H1 (cell line): ENCODE data around the gene PARP1. TPM values are rescaled to one million over a fixed set of nuclear protein-coding genes. Genes with fewer than 3 reads are reported as not detected.

ENCODE experiments used
- CTCF ChIA-PET: fragments of 300-600 bp; sonication (Branson Sonifier 250); formaldehyde crosslinking; loops from one replicate; lab custom pipeline; 2021; ENCODE audit not compliant: partially characterized antibody; lab: Charles Lee
- POLR2A ChIA-PET: fragments of 300-600 bp; sonication (Branson Sonifier 250); formaldehyde crosslinking; loops from one replicate; lab custom pipeline; 2021; ENCODE audit warnings: inconsistent platforms; ENCODE audit not compliant: partially characterized antibody; lab: Charles Lee
- DNase-seq, 2 experiments: peaks; one replicate each; pipeline versions ENCODE4 v3.0.0 to v3.0.0-alpha.2; 2010 to 2022; ENCODE audit warnings: low spot score in 2 of 2, low read depth in 1 of 2, mixed read lengths in 1 of 2
- FAIRE-seq: peaks from 2 replicates; lab custom pipeline; 2011; peaks lifted over from hg19 to GRCh38; lab: Jason Lieb, UNC
- H2AFZ ChIP-seq: 2 replicates; pipeline ENCODE4 v1.8.1; 2012; ENCODE audit warnings: low read length, inconsistent platforms
- H2AK5ac ChIP-seq: 2 replicates; pipeline ENCODE4 v1.6.1; 2013; ENCODE audit warnings: low read depth, low read length
- H2BK120ac ChIP-seq: replicated peaks from 2 replicates; pipeline ENCODE3; 2013; ENCODE audit warnings: low read depth, low read length, inconsistent platforms
- H2BK12ac ChIP-seq: 2 replicates; pipeline ENCODE4 v1.6.1; 2013; ENCODE audit warnings: low read depth, low read length
- H2BK15ac ChIP-seq: 2 replicates; pipeline ENCODE4 v1.6.1; 2013; ENCODE audit warnings: low read length
- H2BK20ac ChIP-seq: 2 replicates; pipeline ENCODE4 v1.6.1; 2013; ENCODE audit warnings: low read length
- H2BK5ac ChIP-seq: 2 replicates; pipeline ENCODE4 v1.6.1; 2013; ENCODE audit warnings: low read depth, low read length
- H3K14ac ChIP-seq: 2 replicates; pipeline ENCODE4 v1.6.1; 2013; ENCODE audit warnings: inconsistent platforms; ENCODE audit not compliant: insufficient read length
- H3K18ac ChIP-seq: 2 replicates; pipeline ENCODE4 v1.6.1; 2013; ENCODE audit warnings: low read length; ENCODE audit errors: extremely low read depth
- H3K23ac ChIP-seq: 2 replicates; pipeline ENCODE4 v1.6.1; 2013; ENCODE audit warnings: inconsistent platforms; ENCODE audit not compliant: insufficient read length
- H3K23me2 ChIP-seq: 2 replicates; pipeline ENCODE4 v1.6.1; 2013; ENCODE audit warnings: low read depth, low read length
- H3K27ac ChIP-seq: 2 replicates; pipeline ENCODE4 v1.6.1; 2011; ENCODE audit warnings: low read depth, low read length, inconsistent platforms
- H3K27me3 ChIP-seq, 4 experiments: replicated peaks in 1 of 4; 1 replicate in 1 of 4; 2 replicates in 3 of 4; pipeline versions ENCODE4 v1.6.1 to v1.8.1; 2011 to 2013; ENCODE audit warnings: low read length in 3 of 4, mild to moderate bottlenecking in 3 of 4, inconsistent platforms in 2 of 4, mixed read lengths in 2 of 4, moderate library complexity in 1 of 4; ENCODE audit not compliant: control insufficient read depth in 3 of 4, insufficient read depth in 3 of 4; ENCODE audit errors: extremely low read depth in 1 of 4
- H3K36me3 ChIP-seq, 4 experiments: 2 replicates each; pipeline versions ENCODE4 v1.6.1 to v1.8.1; 2011 to 2013; ENCODE audit warnings: mild to moderate bottlenecking in 4 of 4, low read length in 3 of 4, moderate library complexity in 2 of 4, control low read depth in 1 of 4, inconsistent platforms in 1 of 4; ENCODE audit not compliant: insufficient read depth in 4 of 4, control insufficient read depth in 2 of 4
- H3K4ac ChIP-seq: replicated peaks from 2 replicates; pipeline ENCODE3; 2013; ENCODE audit warnings: low read length, low read depth, mixed read lengths, inconsistent platforms; ENCODE audit not compliant: insufficient read length
- H3K4me1 ChIP-seq, 4 experiments: replicated peaks in 1 of 4; 1 replicate in 1 of 4; 2 replicates in 3 of 4; pipeline versions ENCODE4 v1.6.1 to v1.8.1; 2011 to 2013; ENCODE audit warnings: low read length in 3 of 4, inconsistent platforms in 2 of 4, mixed read lengths in 1 of 4; ENCODE audit not compliant: insufficient read depth in 4 of 4, control insufficient read depth in 3 of 4
- H3K4me2 ChIP-seq, 2 experiments: 2 replicates each; pipeline versions ENCODE4 v1.6.1 to v1.8.1; 2011 to 2013; ENCODE audit warnings: low read depth in 2 of 2, low read length in 2 of 2, control low read depth in 1 of 2, inconsistent platforms in 1 of 2, mild to moderate bottlenecking in 1 of 2; ENCODE audit not compliant: insufficient read depth in 1 of 2
- H3K4me3 ChIP-seq, 4 experiments: fragments of 200-600, 300-600 bp in 1 of 4; sonication (generic), shearing (Covaris generic), sonication (Bioruptor Twin) in 1 of 4; 2 replicates each; pipeline versions ENCODE4 v1.5.1 to v1.8.1; 2011 to 2016; ENCODE audit warnings: low read length in 4 of 4, low read depth in 3 of 4, control low read depth in 2 of 4, inconsistent platforms in 2 of 4, mild to moderate bottlenecking in 2 of 4, mixed read lengths in 1 of 4, moderate library complexity in 1 of 4; ENCODE audit not compliant: insufficient read depth in 2 of 4; ENCODE audit errors: extremely low read depth in 1 of 4
- H3K56ac ChIP-seq: replicated peaks from 2 replicates; pipeline ENCODE3; 2013; ENCODE audit warnings: low read depth, mild to moderate bottlenecking, mixed read lengths, low read length, inconsistent platforms; ENCODE audit not compliant: insufficient read length
- H3K79me1 ChIP-seq: 2 replicates; pipeline ENCODE4 v1.6.1; 2013; ENCODE audit warnings: low read depth, low read length, control low read depth
- H3K79me2 ChIP-seq, 2 experiments: 2 replicates each; pipeline versions ENCODE4 v1.6.1 to v1.8.1; 2012 to 2013; ENCODE audit warnings: low read length in 2 of 2, mild to moderate bottlenecking in 2 of 2, inconsistent platforms in 1 of 2; ENCODE audit not compliant: insufficient read depth in 2 of 2, control insufficient read depth in 1 of 2
- H3K9ac ChIP-seq, 4 experiments: replicated peaks in 1 of 4; 1 replicate in 1 of 4; 2 replicates in 3 of 4; pipeline versions ENCODE4 v1.6.1 to v1.8.1; 2011 to 2013; ENCODE audit warnings: low read depth in 3 of 4, low read length in 3 of 4, control low read depth in 2 of 4, mild to moderate bottlenecking in 2 of 4, moderate library complexity in 2 of 4, inconsistent platforms in 1 of 4; ENCODE audit errors: extremely low read depth in 1 of 4
- H3K9me3 ChIP-seq, 2 experiments: 2 replicates each; pipeline versions ENCODE4 v1.6.1 to v1.8.1; 2012 to 2013; ENCODE audit warnings: mild to moderate bottlenecking in 2 of 2, moderate library complexity in 2 of 2, control low read depth in 1 of 2, inconsistent platforms in 1 of 2, low read depth in 1 of 2, low read length in 1 of 2, mixed read lengths in 1 of 2; ENCODE audit not compliant: insufficient read depth in 2 of 2
- H4K20me1 ChIP-seq, 2 experiments: replicated peaks in 1 of 2; 2 replicates each; pipeline versions ENCODE3 to v1.8.1; 2011 to 2013; ENCODE audit warnings: inconsistent platforms in 2 of 2, low read length in 2 of 2, mild to moderate bottlenecking in 1 of 2; ENCODE audit not compliant: insufficient read depth in 2 of 2, control insufficient read depth in 1 of 2
- H4K5ac ChIP-seq: 2 replicates; pipeline ENCODE4 v1.6.1; 2013; ENCODE audit warnings: low read length, low read depth, mixed read lengths, inconsistent platforms; ENCODE audit not compliant: insufficient read length
- H4K8ac ChIP-seq: 2 replicates; pipeline ENCODE4 v1.8.0; 2013; ENCODE audit warnings: mild to moderate bottlenecking, moderate library complexity, low read length, inconsistent platforms; ENCODE audit not compliant: insufficient read depth; ENCODE audit errors: extremely low read depth
- H4K91ac ChIP-seq: replicated peaks from 2 replicates; pipeline ENCODE3; 2013; ENCODE audit warnings: low read length, mixed read lengths, inconsistent platforms; ENCODE audit not compliant: insufficient read length
- BACH1 ChIP-seq: IDR thresholded peaks from 2 replicates; pipeline ENCODE4 v1.6.1; 2012; ENCODE audit warnings: low read length, improper control_type of control experiment
- BCL11A ChIP-seq, 2 experiments: IDR thresholded peaks; one replicate each; pipeline ENCODE4 v1.6.1; 2011; ENCODE audit warnings: low read depth in 2 of 2, low read length in 2 of 2, mild to moderate bottlenecking in 2 of 2
- CHD1 ChIP-seq: IDR thresholded peaks from 2 replicates; pipeline ENCODE4 v1.6.1; 2012; ENCODE audit warnings: low read depth, low read length, improper control_type of control experiment
- EZH2 ChIP-seq: fragments of 200-600 bp; sonication (generic); IDR thresholded peaks from 2 replicates; pipeline ENCODE4 v1.7.1; 2012; ENCODE audit warnings: low read depth, mild to moderate bottlenecking, moderate library complexity, low read length, inconsistent platforms; ENCODE audit not compliant: severe bottlenecking
- HDAC6 ChIP-seq: IDR thresholded peaks from one replicate; pipeline ENCODE4 v1.7.1; 2012; ENCODE audit warnings: low read depth, mild to moderate bottlenecking, inconsistent platforms, low read length, moderate library complexity
- JUN ChIP-seq: IDR thresholded peaks from 2 replicates; pipeline ENCODE4 v1.6.1; 2011; ENCODE audit warnings: low read depth, mild to moderate bottlenecking, improper control_type of control experiment, low read length
- MAFK ChIP-seq: IDR thresholded peaks from 2 replicates; pipeline ENCODE4 v1.6.1; 2012; ENCODE audit warnings: low read depth, mild to moderate bottlenecking, improper control_type of control experiment, low read length
- NRF1 ChIP-seq: IDR thresholded peaks from 2 replicates; pipeline ENCODE4 v1.6.1; 2011; ENCODE audit warnings: mild to moderate bottlenecking, low read depth, low read length, improper control_type of control experiment
- PHF8 ChIP-seq: fragments of 200-600 bp; sonication (generic); conservative IDR thresholded peaks from 2 replicates; pipeline ENCODE4 v1.7.1; 2012; ENCODE audit warnings: low read depth, mild to moderate bottlenecking, inconsistent platforms, low read length, moderate library complexity
- POLR2A ChIP-seq, 2 experiments: IDR thresholded peaks; 1 replicate in 1 of 2; 2 replicates in 1 of 2; pipeline ENCODE4 v1.6.1; 2011; ENCODE audit warnings: low read depth in 2 of 2, low read length in 2 of 2, mild to moderate bottlenecking in 2 of 2; ENCODE audit errors: control extremely low read depth in 1 of 2
- SAP30 ChIP-seq: fragments of 300-600 bp; sonication (generic); IDR thresholded peaks from 2 replicates; pipeline ENCODE4 v1.7.1; 2012; ENCODE audit warnings: low read length, moderate library complexity, mild to moderate bottlenecking, inconsistent platforms; ENCODE audit not compliant: insufficient read depth, insufficient replicate concordance
- TAF1 ChIP-seq: IDR thresholded peaks from 2 replicates; pipeline ENCODE4 v1.6.1; 2011; ENCODE audit warnings: mild to moderate bottlenecking, low read depth, low read length
- TAF7 ChIP-seq: optimal IDR thresholded peaks from 2 replicates; pipeline ENCODE3; 2011; ENCODE audit warnings: low read depth, mild to moderate bottlenecking, inconsistent platforms, low read length, moderate library complexity, borderline replicate concordance
- WGBS, 2 experiments: shearing (Covaris generic) in 1 of 2; methylation state at CpG; one replicate each; pipeline versions ENCODE4 v1.1.6 to v1.1.7; 2013 to 2015; ENCODE audit warnings: low lambda C conversion rate in 2 of 2, mixed read lengths in 2 of 2, inconsistent platforms in 1 of 2, low coverage in 1 of 2, missing lambda C conversion rate in 1 of 2; ENCODE audit not compliant: insufficient replicate concordance in 2 of 2, insufficient coverage in 1 of 2, insufficient read length in 1 of 2; ENCODE audit errors: extremely low coverage in 1 of 2, missing lambda C conversion rate in 1 of 2; 5-methylcytosine and 5-hydroxymethylcytosine counted together
- polyA plus RNA-seq, 7 experiments: library from polyadenylated mRNA; depleted of rRNA in 3 of 7; stranded (reverse) in 5 of 7; unstranded in 2 of 7; fragments of >200 nt in 5 of 7; fragments of 200-250 nt in 2 of 7; gene quantifications; 1 replicate in 5 of 7; 2 replicates in 1 of 7; 4 replicates in 1 of 7; pipeline versions ENCODE4 v1.2.1 to v1.2.3, GENCODE V29; 2011 to 2013; ENCODE audit warnings: missing spikeins in 2 of 7, mixed read lengths in 2 of 7
- total RNA-seq: library from RNA; stranded (reverse); fragmentation: NEBNext Ultra II Directional; extraction: Animal tissue kit (Norgen Biotek cat#: 25700); gene quantifications from 2 replicates; pipeline ENCODE4 v1.2.1, GENCODE V29; 2021
- TF ChIP-seq, protein P1 (sequence below): IDR thresholded peaks from 2 replicates; pipeline ENCODE4 v1.6.1; 2011; ENCODE audit warnings: low read length, improper control_type of control experiment

Gene PARP1
- total and polyA plus RNA-seq, 2 of the 8 experiments (the other 6 are each of a cell fraction or from before 2014, with no cell fraction given) = 416 to 441 TPM

DNA sequence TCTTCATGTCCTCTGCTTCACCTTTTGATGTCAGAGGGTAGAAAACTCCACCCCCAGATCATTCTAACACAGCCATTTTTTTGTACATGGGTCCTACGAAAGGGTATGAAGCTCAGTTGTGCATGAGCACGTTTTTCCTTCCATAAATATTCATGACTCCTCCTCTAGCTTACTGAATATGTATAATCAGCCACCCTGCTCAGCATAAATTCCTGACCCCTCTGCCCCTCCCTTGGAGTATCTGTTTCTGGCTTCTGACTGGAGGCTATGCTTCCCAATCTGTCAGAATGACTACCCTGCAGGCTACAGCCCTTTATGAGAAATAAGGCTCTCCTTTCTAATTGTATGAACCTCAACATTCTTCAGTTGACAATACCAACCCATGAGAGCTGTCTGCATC, 42.8 kb upstream of the PARP1 start:
- no peak overlapping the region for H3K4me3 ChIP-seq
- H2BK15ac ChIP-seq = no peak overlapping the region
- no peak overlapping the region for H3K9ac ChIP-seq
- no peak for FAIRE-seq
- H3K4ac ChIP-seq = no peak overlapping the region
- DNase-seq = no peak
- H3K4me2 ChIP-seq = no peak overlapping the region
- H2AK5ac ChIP-seq = no peak overlapping the region
- H3K27ac ChIP-seq = no peak overlapping the region
- no peak overlapping the region for H4K8ac ChIP-seq
- H4K5ac ChIP-seq = no peak overlapping the region
- no peak overlapping the region for H2BK12ac ChIP-seq
- no peak overlapping the region; the same call in 1 of the 2 replicates for H2BK5ac ChIP-seq
- no peaks in the 10 kb centered on the region for H4K20me1 ChIP-seq
- no peaks in the 10 kb centered on the region for H3K27me3 ChIP-seq
- no peak overlapping the region for H2AFZ ChIP-seq
- WGBS, 2 experiments = 85% methylated on average over 2 of the region's 2 CpGs; no CpG with 5 or more reads in 1 of the 2 experiments
- no peaks in the 10 kb centered on the region for H3K9me3 ChIP-seq
- CTCF ChIA-PET = interaction anchor here (1.0 to 4.0 kb wide), 3 partner anchors 13 to 96 kb away, joined by 3 to 23 read pairs (median 3); no protein-coding TSS in a partner anchor
- no peak overlapping the region for H2BK20ac ChIP-seq
- H3K79me2 ChIP-seq = no peaks in the 10 kb centered on the region
- no peak overlapping the region for H3K23ac ChIP-seq
- H3K4me1 ChIP-seq = peaks cover 0 to 2% (median 0%) of the 10 kb centered on the region in 4 experiments; a peak in 5 of 7 replicates
- H3K79me1 ChIP-seq = no peaks in the 10 kb centered on the region
- no peak overlapping the region for H3K18ac ChIP-seq
- H3K56ac ChIP-seq = no peak overlapping the region
- peak overlapping the region; percentile 25 for H4K91ac ChIP-seq
- POLR2A ChIA-PET = no interaction called here
- H3K23me2 ChIP-seq = no peaks in the 10 kb centered on the region
- H3K14ac ChIP-seq = no peak overlapping the region
- H2BK120ac ChIP-seq = no peak overlapping the region
- H3K36me3 ChIP-seq = no peaks in the 10 kb centered on the region
- TF ChIP-seq NRF1 (no peak), CHD1 (no peak), JUN (no peak), SAP30 (no peak), MAFK (no peak), HDAC6 (no peak), BCL11A (IDR thresholded peaks at IDR 0.05; ENCODE audit: low read depth in 2 of 2, low read length in 2 of 2) (no peak), POLR2A (IDR thresholded peaks at IDR 0.05; ENCODE audit: control extremely low read depth in 1 of 2, low read depth in 2 of 2, low read length in 2 of 2) (no peak), TAF7 (no peak), TAF1 (no peak), PHF8 (no peak), EZH2 (no peak), BACH1 (no peak)
- TF ChIP-seq, protein P1, sequence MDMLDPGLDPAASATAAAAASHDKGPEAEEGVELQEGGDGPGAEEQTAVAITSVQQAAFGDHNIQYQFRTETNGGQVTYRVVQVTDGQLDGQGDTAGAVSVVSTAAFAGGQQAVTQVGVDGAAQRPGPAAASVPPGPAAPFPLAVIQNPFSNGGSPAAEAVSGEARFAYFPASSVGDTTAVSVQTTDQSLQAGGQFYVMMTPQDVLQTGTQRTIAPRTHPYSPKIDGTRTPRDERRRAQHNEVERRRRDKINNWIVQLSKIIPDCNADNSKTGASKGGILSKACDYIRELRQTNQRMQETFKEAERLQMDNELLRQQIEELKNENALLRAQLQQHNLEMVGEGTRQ = no peak
